Activated CD8-positive, alpha-beta memory T cell treated with anti-CD3 and anti-CD28 coated beads for 36 hours (primary cell): ENCODE results near the gene CEBPE. TPM values are rescaled to one million over a fixed set of nuclear protein-coding genes. Genes with fewer than 3 reads are reported as not detected.

Experiments used
- CTCF ChIA-PET: fragments of 350-600 bp; sonication (Branson Sonifier 250); formaldehyde crosslinking; loops from one replicate; lab custom pipeline; 2021; ENCODE audit warnings: antibody characterized with exemption; lab: Charles Lee
- POLR2A ChIA-PET: fragments of 350-600 bp; sonication (Branson Sonifier 250); formaldehyde crosslinking; loops from one replicate; lab custom pipeline; 2021; ENCODE audit warnings: antibody characterized with exemption; lab: Charles Lee
- total RNA-seq, 2 experiments: library from RNA; stranded (reverse); gene quantifications; one replicate each; pipeline ENCODE4 v1.2.3, GENCODE V29; 2021

The CEBPE gene
- total RNA-seq, 2 experiments from 2014 or later: 0.19 to 0.21 TPM

- ChIA-PET POLR2A (no interaction called here), CTCF (no interaction called here)
Measured at GRCh38 chr14:23126548-23127278, 7.7 kb upstream of the CEBPE start.

GRCh38 chr14:23125933-23126524 lies 7.0 kb upstream of the CEBPE start:
- POLR2A ChIA-PET: no interaction called here
- CTCF ChIA-PET: no interaction called here

GRCh38 chr14:23125011-23125410 lies 6.0 kb upstream of the CEBPE start:
- POLR2A ChIA-PET: interaction anchor here (0.5 kb wide), 1 partner anchor 54 kb away, joined by 5 read pairs; no protein-coding TSS in a partner anchor
- CTCF ChIA-PET: interaction anchor here (2.7 kb wide), 1 partner anchor 62 kb away, joined by 7 read pairs; no protein-coding TSS in a partner anchor

- POLR2A ChIA-PET: no interaction called here
- CTCF ChIA-PET: interaction anchor here (1.6 to 2.7 kb wide), 2 partner anchors 63 to 256 kb away, joined by 4 to 7 read pairs; no protein-coding TSS in a partner anchor
Measured at GRCh38 chr14:23124337-23124954, 5.4 kb upstream of the CEBPE start.

GRCh38 chr14:23123419-23123818 lies 4.4 kb upstream of the CEBPE start:
- CTCF ChIA-PET: interaction anchor here (0.7 to 2.7 kb wide), 4 partner anchors 64 to 1173 kb away, joined by 3 to 7 read pairs (median 4); no protein-coding TSS in a partner anchor
- POLR2A ChIA-PET: no interaction called here

GRCh38 chr14:23122086-23122485 lies 3.0 kb upstream of the CEBPE start:
- POLR2A ChIA-PET: no interaction called here
- CTCF ChIA-PET: interaction anchor here (0.8 to 2.8 kb wide), 10 partner anchors 20 to 182 kb away, joined by 3 to 17 read pairs (median 7); partner anchors contain the start of genes ACIN1 and C14orf119

- ChIA-PET CTCF (interaction anchor here (0.7 to 2.9 kb wide), 26 partner anchors 11 to 260 kb away, joined by 3 to 17 read pairs (median 4); partner anchors contain the start of genes ACIN1, C14orf119, CIROP and PABPN1), POLR2A (interaction anchor here (0.6 to 2.0 kb wide), 2 partner anchors 26 to 164 kb away, joined by 4 to 5 read pairs; partner anchors contain the start of genes ACIN1 and C14orf119)
Measured at GRCh38 chr14:23121361-23121771, 2.3 kb upstream of the CEBPE start.

- ChIA-PET CTCF (interaction anchor here (0.6 to 2.9 kb wide), 45 partner anchors 8 to 261 kb away, joined by 3 to 17 read pairs (median 4); partner anchors contain the start of genes ACIN1, C14orf119, CDH24 and CIROP), POLR2A (interaction anchor here (0.6 to 2.0 kb wide), 2 partner anchors 26 to 163 kb away, joined by 4 to 5 read pairs; partner anchors contain the start of genes ACIN1 and C14orf119)
Measured at GRCh38 chr14:23120541-23121251, 1.6 kb upstream of the CEBPE start.

- POLR2A ChIA-PET: interaction anchor here (0.5 to 2.0 kb wide), 3 partner anchors 25 to 310 kb away, joined by 3 to 6 read pairs (median 5); partner anchors contain the start of genes ACIN1 and C14orf119
- CTCF ChIA-PET: interaction anchor here (0.5 to 2.9 kb wide), 16 partner anchors 11 to 549 kb away, joined by 3 to 15 read pairs (median 4); partner anchors contain the start of genes ACIN1, C14orf119 and CDH24
Measured at GRCh38 chr14:23119363-23120327, 590 bp upstream of the CEBPE start.

GRCh38 chr14:23117371-23118020 lies 1.6 kb downstream of the CEBPE start:
- ChIA-PET CTCF (no interaction called here), POLR2A (no interaction called here)

GRCh38 chr14:23115918-23116317 lies 3.1 kb downstream of the CEBPE start:
- POLR2A ChIA-PET: no interaction called here
- CTCF ChIA-PET: no interaction called here

GRCh38 chr14:23115039-23115731 lies 3.9 kb downstream of the CEBPE start:
- ChIA-PET CTCF (interaction anchor here (0.6 kb wide), 1 partner anchor 190 kb away, joined by 5 read pairs; no protein-coding TSS in a partner anchor), POLR2A (no interaction called here)

GRCh38 chr14:23114669-23115038 lies 4.4 kb downstream of the CEBPE start:
- POLR2A ChIA-PET: no interaction called here
- CTCF ChIA-PET: no interaction called here

- ChIA-PET POLR2A (no interaction called here), CTCF (no interaction called here)
Measured at GRCh38 chr14:23114120-23114458, 5.0 kb downstream of the CEBPE start.

GRCh38 chr14:23113431-23114119 lies 5.5 kb downstream of the CEBPE start:
- ChIA-PET CTCF (no interaction called here), POLR2A (interaction anchor here (0.5 kb wide), 1 partner anchor 22 kb away, joined by 3 read pairs; no protein-coding TSS in a partner anchor)
